Endothelial cell of umbilical vein (primary cell): ENCODE data around the gene SPPL2B. TPM values are rescaled to one million over a fixed set of nuclear protein-coding genes. Genes with fewer than 3 reads are reported as not detected.

Experiments used
- BruUV-seq: library from RNA; stranded (reverse); fragments of 400-500 nt; replicated peaks from 2 replicates; lab custom pipeline; 2021; lab: Mats Ljungman, UMichigan
- CTCF ChIA-PET: fragments of 300-600, 350-600 bp; sonication (Branson Sonifier 250); formaldehyde crosslinking; loops from one replicate; lab custom pipeline; 2021; ENCODE audit warnings: antibody characterized with exemption, inconsistent platforms; lab: Charles Lee
- POLR2A ChIA-PET: fragments of 300-600, 350-600 bp; sonication (Branson Sonifier 250); formaldehyde crosslinking; loops from one replicate; lab custom pipeline; 2021; ENCODE audit warnings: antibody characterized with exemption, inconsistent platforms; lab: Charles Lee
- DNase-seq: peaks from one replicate; pipeline ENCODE4 v3.0.0-alpha.2; 2011; ENCODE audit warnings: low read depth, low spot score
- FAIRE-seq: peaks from 2 replicates; lab custom pipeline; 2011; peaks lifted over from hg19 to GRCh38; lab: Jason Lieb, UNC
- H2AFZ ChIP-seq: 2 replicates; pipeline ENCODE4 v1.6.0; 2012; ENCODE audit warnings: low read depth, low read length, control low read depth, inconsistent platforms
- H3K27ac ChIP-seq: 2 replicates; pipeline ENCODE4 v1.5.1; 2011; ENCODE audit warnings: low read depth, mild to moderate bottlenecking, control low read depth, low read length, moderate library complexity; ENCODE audit not compliant: insufficient read depth
- H3K27me3 ChIP-seq, 2 experiments: 2 replicates each; pipeline versions ENCODE4 v1.6.0 to v1.6.1; 2011; ENCODE audit warnings: low read length in 2 of 2, mixed read lengths in 1 of 2; ENCODE audit not compliant: control insufficient read depth in 2 of 2, insufficient read depth in 2 of 2
- H3K36me3 ChIP-seq, 2 experiments: 2 replicates in 1 of 2; 3 replicates in 1 of 2; pipeline ENCODE4 v1.5.1; 2011; ENCODE audit warnings: low read length in 2 of 2, mild to moderate bottlenecking in 1 of 2, moderate library complexity in 1 of 2; ENCODE audit not compliant: control insufficient read depth in 2 of 2, insufficient read depth in 2 of 2; ENCODE audit errors: extremely low read depth in 1 of 2
- H3K4me1 ChIP-seq: 3 replicates; pipeline ENCODE4 v1.5.1; 2011; ENCODE audit warnings: mild to moderate bottlenecking, low read length; ENCODE audit not compliant: control insufficient read depth, insufficient read depth; ENCODE audit errors: extremely low read depth
- H3K4me2 ChIP-seq: 2 replicates; pipeline ENCODE4 v1.6.1; 2011; ENCODE audit warnings: low read length, control low read depth, mixed read lengths; ENCODE audit not compliant: insufficient read depth
- H3K4me3 ChIP-seq, 3 experiments: fragments of 200-600 bp in 1 of 3; sonication (generic), shearing (Covaris generic) in 1 of 3; replicated peaks in 1 of 3; 2 replicates each; pipeline ENCODE4 v1.5.1; 2011 to 2016; ENCODE audit warnings: control low read depth in 3 of 3, low read length in 3 of 3, mild to moderate bottlenecking in 2 of 3, inconsistent platforms in 1 of 3, low read depth in 1 of 3, moderate library complexity in 1 of 3; ENCODE audit not compliant: insufficient read depth in 1 of 3
- H3K79me2 ChIP-seq: 2 replicates; pipeline ENCODE4 v1.6.0; 2012; ENCODE audit warnings: low read length, inconsistent platforms; ENCODE audit not compliant: control insufficient read depth, insufficient read depth
- H3K9ac ChIP-seq: replicated peaks from 2 replicates; pipeline ENCODE3; 2011; ENCODE audit warnings: low read length, control low read depth; ENCODE audit not compliant: insufficient read depth; ENCODE audit errors: extremely low read depth
- H3K9me1 ChIP-seq: replicated peaks from 3 replicates; pipeline ENCODE4 v1.6.0; 2011; ENCODE audit warnings: mild to moderate bottlenecking, low read length; ENCODE audit not compliant: control insufficient read depth, insufficient read depth; ENCODE audit errors: extremely low read depth
- H3K9me3 ChIP-seq: replicated peaks from 2 replicates; pipeline ENCODE4 v1.5.1; 2012; ENCODE audit warnings: low read length, inconsistent platforms; ENCODE audit not compliant: control insufficient read depth, insufficient read depth
- H4K20me1 ChIP-seq: replicated peaks from 2 replicates; pipeline ENCODE3; 2011; ENCODE audit warnings: mild to moderate bottlenecking, low read length; ENCODE audit not compliant: control insufficient read depth, insufficient read depth; ENCODE audit errors: extremely low read depth
- EZH2 ChIP-seq: IDR thresholded peaks from 2 replicates; pipeline ENCODE4 v1.6.1; 2012; ENCODE audit warnings: borderline replicate concordance, low read depth, mild to moderate bottlenecking, moderate library complexity, low read length, inconsistent platforms; ENCODE audit not compliant: severe bottlenecking
- FOS ChIP-seq: IDR thresholded peaks from 2 replicates; pipeline ENCODE4 v1.6.1; 2011; ENCODE audit warnings: mild to moderate bottlenecking, low read length, moderate library complexity, borderline replicate concordance; ENCODE audit not compliant: insufficient read depth
- GATA2 ChIP-seq: IDR thresholded peaks from 2 replicates; pipeline ENCODE4 v1.7.0; 2011; ENCODE audit warnings: low read depth, mild to moderate bottlenecking, moderate library complexity, mixed read lengths, low read length; ENCODE audit not compliant: insufficient read length, insufficient read depth
- JUN ChIP-seq: IDR thresholded peaks from 2 replicates; pipeline ENCODE4 v1.6.1; 2011; ENCODE audit warnings: borderline replicate concordance, low read depth; ENCODE audit not compliant: insufficient read length, insufficient read depth
- MYC ChIP-seq: IDR thresholded peaks from one replicate; pipeline ENCODE4 v1.6.1; 2011; ENCODE audit warnings: mild to moderate bottlenecking, low read depth, low read length
- POLR2A ChIP-seq: IDR thresholded peaks from 2 replicates; pipeline ENCODE4 v1.6.1; 2012; ENCODE audit warnings: low read depth, mild to moderate bottlenecking, control low read depth, low read length
- POLR2AphosphoS5 ChIP-seq: IDR thresholded peaks from 2 replicates; pipeline ENCODE4 v1.6.1; 2012; ENCODE audit warnings: low read depth, mild to moderate bottlenecking, control low read depth, low read length, moderate library complexity; ENCODE audit not compliant: insufficient read depth
- dilution Hi-C: fragments of 300-500 bp; cut with MboI; formaldehyde crosslinking; loops from one replicate; pipeline ENCODE4 v1.15.0; 2019; ENCODE audit warnings: low sequenced_read_pairs; ENCODE audit not compliant: extremely low pct_ligation_motif_present
- intact Hi-C: fragments of 100-400 bp; cut with micrococcal nuclease; formaldehyde crosslinking; loops from one replicate; pipeline ENCODE4 v1.10.0; 2022
- polyA plus RNA-seq, 4 experiments: library from polyadenylated mRNA; depleted of rRNA in 3 of 4; stranded (reverse) in 3 of 4; unstranded in 1 of 4; fragments of >200 nt; gene quantifications; 2 replicates each; pipeline versions ENCODE4 v1.2.1 to v1.2.3, GENCODE V29; 2011 to 2012; ENCODE audit warnings: missing spikeins in 1 of 4
- total RNA-seq: library from RNA; stranded (reverse); gene quantifications from 2 replicates; pipeline ENCODE4 v1.2.3, GENCODE V29; 2021
- TF ChIP-seq, protein P1 (sequence below), 2 donors: IDR thresholded peaks; 1 replicate in 1 of 2; 2 replicates in 1 of 2; pipeline ENCODE4 v1.5.1; 2011; ENCODE audit warnings: low read length in 2 of 2, mild to moderate bottlenecking in 2 of 2, moderate library complexity in 2 of 2, control low read depth in 1 of 2, inconsistent platforms in 1 of 2, low read depth in 1 of 2; ENCODE audit not compliant: insufficient read depth in 1 of 2; ENCODE audit errors: extremely low read depth in 1 of 2
- TF ChIP-seq, protein P2 (sequence below): IDR thresholded peaks from 2 replicates; pipeline ENCODE4 v1.6.1; 2011; ENCODE audit not compliant: insufficient read depth, insufficient read length

SPPL2B gene
- total and polyA plus RNA-seq, 2 donors (not counting 3 experiments of a cell fraction or from before 2014, with no cell fraction given), result 60.7 to 62.7 TPM

DNA sequence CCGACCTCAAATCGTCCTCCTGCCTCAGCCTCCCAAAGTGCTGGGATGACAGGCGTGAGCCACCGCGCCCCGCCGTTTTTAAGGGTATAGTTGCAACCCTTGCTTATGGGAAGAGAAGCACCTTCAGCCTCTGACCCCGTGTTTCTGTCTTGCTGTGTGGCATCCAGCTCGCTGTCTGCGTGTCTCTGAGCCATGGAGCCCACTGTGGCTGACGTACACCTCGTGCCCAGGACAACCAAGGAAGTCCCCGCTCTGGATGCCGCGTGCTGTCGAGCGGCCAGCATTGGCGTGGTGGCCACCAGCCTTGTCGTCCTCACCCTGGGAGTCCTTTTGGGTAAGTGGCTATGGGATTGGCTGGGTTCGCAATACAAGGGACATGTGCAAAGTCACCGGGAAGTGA, 61.1 kb downstream of the SPPL2B start:
- dilution Hi-C loops (no loop called here), intact Hi-C loops (no loop called here)
- H3K27ac ChIP-seq, result no peak overlapping the region
- H3K9me3 ChIP-seq, result no peaks in the 10 kb centered on the region
- no peak overlapping the region for H3K9ac ChIP-seq
- ChIA-PET POLR2A (no interaction called here), CTCF (interaction anchor here (1.5 kb wide), 2 partner anchors 74 to 234 kb away, joined by 3 read pairs; no protein-coding TSS in a partner anchor)
- H4K20me1 ChIP-seq, result no peaks in the 10 kb centered on the region
- TF ChIP-seq MYC (no peak), EZH2 (no peak), FOS (no peak), JUN (no peak), POLR2AphosphoS5 (no peak), GATA2 (no peak), POLR2A (no peak)
- TF ChIP-seq, protein P1, sequence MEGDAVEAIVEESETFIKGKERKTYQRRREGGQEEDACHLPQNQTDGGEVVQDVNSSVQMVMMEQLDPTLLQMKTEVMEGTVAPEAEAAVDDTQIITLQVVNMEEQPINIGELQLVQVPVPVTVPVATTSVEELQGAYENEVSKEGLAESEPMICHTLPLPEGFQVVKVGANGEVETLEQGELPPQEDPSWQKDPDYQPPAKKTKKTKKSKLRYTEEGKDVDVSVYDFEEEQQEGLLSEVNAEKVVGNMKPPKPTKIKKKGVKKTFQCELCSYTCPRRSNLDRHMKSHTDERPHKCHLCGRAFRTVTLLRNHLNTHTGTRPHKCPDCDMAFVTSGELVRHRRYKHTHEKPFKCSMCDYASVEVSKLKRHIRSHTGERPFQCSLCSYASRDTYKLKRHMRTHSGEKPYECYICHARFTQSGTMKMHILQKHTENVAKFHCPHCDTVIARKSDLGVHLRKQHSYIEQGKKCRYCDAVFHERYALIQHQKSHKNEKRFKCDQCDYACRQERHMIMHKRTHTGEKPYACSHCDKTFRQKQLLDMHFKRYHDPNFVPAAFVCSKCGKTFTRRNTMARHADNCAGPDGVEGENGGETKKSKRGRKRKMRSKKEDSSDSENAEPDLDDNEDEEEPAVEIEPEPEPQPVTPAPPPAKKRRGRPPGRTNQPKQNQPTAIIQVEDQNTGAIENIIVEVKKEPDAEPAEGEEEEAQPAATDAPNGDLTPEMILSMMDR (IDR thresholded peaks at IDR 0.05; ENCODE audit: extremely low read depth in 1 of 2, insufficient read depth in 1 of 2, low read depth in 1 of 2, low read length in 2 of 2), result no peak
- TF ChIP-seq, protein P2, sequence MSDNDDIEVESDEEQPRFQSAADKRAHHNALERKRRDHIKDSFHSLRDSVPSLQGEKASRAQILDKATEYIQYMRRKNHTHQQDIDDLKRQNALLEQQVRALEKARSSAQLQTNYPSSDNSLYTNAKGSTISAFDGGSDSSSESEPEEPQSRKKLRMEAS, result no peak
- no peaks in the 10 kb centered on the region for H3K4me1 ChIP-seq
- H3K4me3 ChIP-seq, result no peak overlapping the region
- no peaks in the 10 kb centered on the region for H3K9me1 ChIP-seq
- no peak overlapping the region for H3K4me2 ChIP-seq
- H3K79me2 ChIP-seq, result no peaks in the 10 kb centered on the region
- H3K36me3 ChIP-seq, result no peaks in the 10 kb centered on the region
- DNase-seq (no peak), FAIRE-seq (no peak)
- BruUV-seq, result no TSS peak
- H2AFZ ChIP-seq, result no peak overlapping the region
- H3K27me3 ChIP-seq, result peaks cover 3 to 4% of the 10 kb centered on the region in 2 experiments
